Breast epithelium (tissue), 4 donors: Measurements from ENCODE around the gene CTNNA3. TPM values are rescaled to one million over a fixed set of nuclear protein-coding genes. Genes with fewer than 3 reads are reported as not detected.

Experiments used
- DNase-seq, 2 donors: peaks; one replicate each; pipeline ENCODE4 v3.0.0-alpha.2; 2019; ENCODE audit warnings: low spot score in 2 of 2
- H3K27ac ChIP-seq, 2 donors: fragments of 200-600 bp; sonication (generic) in 1 of 2; one replicate each; pipeline ENCODE4 v1.5.1; 2016 to 2019; ENCODE audit warnings: mild to moderate bottlenecking in 1 of 2
- H3K27me3 ChIP-seq, 2 donors: fragments of 200-600 bp; sonication (generic) in 1 of 2; one replicate each; pipeline versions ENCODE4 v1.5.1 to v1.6.0; 2017 to 2019; ENCODE audit warnings: control low read depth in 1 of 2, mild to moderate bottlenecking in 1 of 2
- H3K36me3 ChIP-seq: fragments of 200-600 bp; one replicate; pipeline ENCODE4 v1.5.1; 2019
- H3K4me1 ChIP-seq, 2 donors: fragments of 200-600 bp; sonication (generic); one replicate each; pipeline ENCODE4 v1.5.1; 2016 to 2019; ENCODE audit warnings: control low read depth in 1 of 2
- H3K4me3 ChIP-seq, 3 donors: fragments of 200-600 bp; sonication (generic); 1 replicate in 2 of 3; 2 replicates in 1 of 3; pipeline ENCODE4 v1.5.1; 2016 to 2019; ENCODE audit warnings: mild to moderate bottlenecking in 3 of 3, moderate library complexity in 2 of 3
- H3K9me3 ChIP-seq, 2 donors: fragments of 200-600 bp; sonication (generic) in 1 of 2; one replicate each; pipeline ENCODE4 v1.5.1; 2016 to 2019; ENCODE audit warnings: control low read depth in 1 of 2
- POLR2A ChIP-seq: fragments of 450-650 bp; IDR thresholded peaks from one replicate; pipeline ENCODE4 v1.6.1; 2016; ENCODE audit warnings: antibody characterized with exemption, mild to moderate bottlenecking, moderate library complexity
- POLR2AphosphoS5 ChIP-seq, 3 donors: sonication (generic); formaldehyde crosslinking; IDR thresholded peaks; one replicate each; pipeline ENCODE4 v1.6.1; 2017; ENCODE audit warnings: antibody characterized with exemption in 3 of 3
- intact Hi-C: fragments of 100-400 bp; cut with DNase I; formaldehyde crosslinking; loops from one replicate; pipeline ENCODE4 v1.15.1; 2023; ENCODE audit warnings: low total_unique reads
- total RNA-seq, 3 donors: library from RNA; depleted of rRNA; stranded (reverse); fragments of >200 nt; gene quantifications; one replicate each; pipeline ENCODE4 v1.1.0, GENCODE V29; 2016
- TF ChIP-seq, protein P1 (sequence below), 3 donors: fragments of 450-650 bp; IDR thresholded peaks; one replicate each; pipeline ENCODE4 v1.5.1; 2016 to 2017; ENCODE audit warnings: antibody characterized with exemption in 3 of 3, mild to moderate bottlenecking in 3 of 3, moderate library complexity in 3 of 3

CTNNA3 gene
- total RNA-seq, 3 donors from 2014 or later = 0.33 to 1.1 (median 0.59) TPM

GRCh38 chr10:67259319-67259929 lies 436.6 kb downstream of the CTNNA3 start:
- Histone ChIP-seq H3K4me3 (no peak overlapping the region), H3K27me3 (no peaks in the 10 kb centered on the region), H3K27ac (no peak overlapping the region), H3K4me1 (no peaks in the 10 kb centered on the region), H3K36me3 (no peaks in the 10 kb centered on the region), H3K9me3 (no peaks in the 10 kb centered on the region)
- no peak for DNase-seq
- intact Hi-C loops = no loop called here
- TF ChIP-seq, protein P1, sequence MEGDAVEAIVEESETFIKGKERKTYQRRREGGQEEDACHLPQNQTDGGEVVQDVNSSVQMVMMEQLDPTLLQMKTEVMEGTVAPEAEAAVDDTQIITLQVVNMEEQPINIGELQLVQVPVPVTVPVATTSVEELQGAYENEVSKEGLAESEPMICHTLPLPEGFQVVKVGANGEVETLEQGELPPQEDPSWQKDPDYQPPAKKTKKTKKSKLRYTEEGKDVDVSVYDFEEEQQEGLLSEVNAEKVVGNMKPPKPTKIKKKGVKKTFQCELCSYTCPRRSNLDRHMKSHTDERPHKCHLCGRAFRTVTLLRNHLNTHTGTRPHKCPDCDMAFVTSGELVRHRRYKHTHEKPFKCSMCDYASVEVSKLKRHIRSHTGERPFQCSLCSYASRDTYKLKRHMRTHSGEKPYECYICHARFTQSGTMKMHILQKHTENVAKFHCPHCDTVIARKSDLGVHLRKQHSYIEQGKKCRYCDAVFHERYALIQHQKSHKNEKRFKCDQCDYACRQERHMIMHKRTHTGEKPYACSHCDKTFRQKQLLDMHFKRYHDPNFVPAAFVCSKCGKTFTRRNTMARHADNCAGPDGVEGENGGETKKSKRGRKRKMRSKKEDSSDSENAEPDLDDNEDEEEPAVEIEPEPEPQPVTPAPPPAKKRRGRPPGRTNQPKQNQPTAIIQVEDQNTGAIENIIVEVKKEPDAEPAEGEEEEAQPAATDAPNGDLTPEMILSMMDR (IDR thresholded peaks at IDR 0.05) = no peak
- no peak for TF ChIP-seq POLR2A
- no peak for TF ChIP-seq POLR2AphosphoS5 (IDR thresholded peaks at IDR 0.05)

DNA sequence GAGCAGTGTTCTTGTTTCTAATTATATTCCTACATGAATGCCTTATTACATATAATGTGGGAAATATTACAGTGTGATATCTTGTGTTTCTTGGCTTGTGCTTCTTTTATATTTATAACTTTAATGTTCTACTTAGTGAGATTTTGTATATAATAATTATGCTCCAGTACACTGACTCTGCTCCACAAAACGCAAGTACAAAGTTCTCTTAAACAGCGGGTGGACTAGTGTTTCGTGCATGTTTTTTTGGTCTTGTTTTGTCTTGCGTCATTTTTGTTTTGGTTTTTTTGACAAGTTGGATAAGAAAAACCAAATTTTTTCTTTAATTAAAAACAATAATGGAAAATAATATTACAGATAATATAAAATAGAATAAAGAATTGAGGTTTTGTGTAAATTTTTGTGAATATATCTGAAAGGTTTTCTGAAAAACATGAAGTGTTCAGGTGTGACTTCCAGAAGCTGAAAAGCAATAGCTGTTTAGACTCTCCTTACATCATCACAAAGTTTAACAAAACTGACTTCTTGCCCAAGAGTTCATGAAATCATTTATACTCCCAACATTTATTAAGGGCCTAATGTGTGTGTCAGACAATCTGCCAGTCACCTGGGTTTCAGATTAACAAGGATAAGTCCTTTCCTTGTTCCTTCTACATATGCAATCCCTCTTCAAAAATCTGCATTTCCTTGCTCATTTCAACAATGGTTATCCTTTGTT lies 438.4 kb downstream of the CTNNA3 start:
- Histone ChIP-seq H3K4me3 (no peak overlapping the region), H3K27ac (no peak overlapping the region), H3K4me1 (no peaks in the 10 kb centered on the region), H3K27me3 (no peaks in the 10 kb centered on the region), H3K36me3 (no peaks in the 10 kb centered on the region), H3K9me3 (no peaks in the 10 kb centered on the region)
- intact Hi-C loops = no loop called here
- DNase-seq = no peak
- TF ChIP-seq POLR2AphosphoS5 (IDR thresholded peaks at IDR 0.05) (no peak), POLR2A (no peak)
- TF ChIP-seq, protein P1 (IDR thresholded peaks at IDR 0.05) = no peak

GRCh38 chr10:67257018-67257417 lies 439.0 kb downstream of the CTNNA3 start:
- TF ChIP-seq POLR2A (no peak), POLR2AphosphoS5 (IDR thresholded peaks at IDR 0.05) (no peak)
- TF ChIP-seq, protein P1 (IDR thresholded peaks at IDR 0.05) = no peak
- DNase-seq = no peak
- Histone ChIP-seq H3K4me1 (no peaks in the 10 kb centered on the region), H3K27ac (no peak overlapping the region), H3K36me3 (no peaks in the 10 kb centered on the region), H3K9me3 (no peaks in the 10 kb centered on the region), H3K4me3 (no peak overlapping the region), H3K27me3 (no peaks in the 10 kb centered on the region)
- intact Hi-C loops = no loop called here

- intact Hi-C loops = no loop called here
- no peak overlapping the region for H3K27ac ChIP-seq
- H3K27me3 ChIP-seq = no peaks in the 10 kb centered on the region
- DNase-seq = no peak
- TF ChIP-seq POLR2A (no peak), POLR2AphosphoS5 (IDR thresholded peaks at IDR 0.05) (no peak)
- TF ChIP-seq, protein P1 (IDR thresholded peaks at IDR 0.05) = no peak
- no peaks in the 10 kb centered on the region for H3K36me3 ChIP-seq
- H3K9me3 ChIP-seq = no peaks in the 10 kb centered on the region
- no peaks in the 10 kb centered on the region for H3K4me1 ChIP-seq
- H3K4me3 ChIP-seq = no peak overlapping the region
These were observed 445.3 kb downstream of the CTNNA3 start for GRCh38 chr10:67250686-67251085.

DNA sequence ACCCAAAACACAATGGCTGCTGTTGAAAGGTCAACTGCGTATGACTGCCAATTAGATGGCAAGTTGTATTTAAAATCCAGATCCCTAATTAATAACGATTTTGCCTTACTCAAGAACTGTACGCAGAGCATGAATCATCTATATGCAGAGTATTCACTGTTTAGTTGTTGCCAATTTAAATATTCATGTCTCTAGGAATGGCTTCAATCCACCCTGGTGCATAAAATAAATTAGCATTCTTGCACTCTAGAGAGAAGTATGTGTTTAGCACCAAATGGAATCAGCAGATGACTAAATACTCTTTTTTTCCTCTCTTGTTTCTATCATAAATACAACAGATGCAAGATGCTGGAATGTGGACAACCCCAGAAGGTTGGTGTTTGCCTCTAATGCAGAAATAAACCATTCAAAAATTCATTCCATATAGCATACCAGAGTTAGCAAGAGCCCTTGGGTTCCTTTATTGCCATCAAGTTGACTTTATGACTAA lies 449.9 kb downstream of the CTNNA3 start:
- TF ChIP-seq POLR2A = no peak
- TF ChIP-seq, protein P1 (IDR thresholded peaks at IDR 0.05) = no peak
- no peak for TF ChIP-seq POLR2AphosphoS5 (IDR thresholded peaks at IDR 0.05)
- no peak overlapping the region for H3K27ac ChIP-seq
- intact Hi-C loops = no loop called here

More for the DNA sequence above, 449.9 kb downstream of the CTNNA3 start:
- no peak for DNase-seq
- Histone ChIP-seq H3K36me3 (no peaks in the 10 kb centered on the region), H3K4me1 (no peaks in the 10 kb centered on the region), H3K4me3 (no peak overlapping the region), H3K9me3 (no peaks in the 10 kb centered on the region), H3K27me3 (no peaks in the 10 kb centered on the region)
